ENCODE results near the gene APOL1. TPM values are rescaled to one million over a fixed set of nuclear protein-coding genes. Genes with fewer than 3 reads are reported as not detected.

APOL1 gene
- total and polyA plus RNA-seq, 11 donors: 10.4 to 132 (median 18.1) TPM

DNA sequence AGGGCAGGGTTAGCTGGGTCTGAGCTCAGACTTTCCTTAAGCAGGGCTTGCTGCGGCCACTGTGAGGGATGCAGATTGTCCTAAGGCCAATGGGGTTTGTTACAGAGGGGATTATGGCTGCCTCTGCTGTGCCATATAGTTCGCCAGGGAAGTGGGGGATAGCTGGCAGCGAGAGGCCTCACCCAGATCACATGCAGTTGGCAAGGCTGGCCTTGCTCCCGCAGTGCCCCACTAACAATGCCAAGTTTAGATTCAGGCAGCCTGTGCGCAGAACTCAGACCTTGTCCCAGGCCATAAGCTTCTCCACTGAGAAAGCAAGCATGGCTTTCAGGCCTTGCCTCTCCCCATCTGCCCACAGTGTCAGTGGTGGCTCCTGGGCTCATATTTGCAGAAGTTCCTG, 8.9 kb upstream of the APOL1 start:
- Histone ChIP-seq H3K36me3 (no peaks in the 10 kb centered on the region), H3K9me3 (peaks cover 0 to 10% (median 0%) of the 10 kb centered on the region in 12 donors), H3K4me1 (peaks cover 4 to 31% (median 27%) of the 10 kb centered on the region in 12 donors), H3K4me3 (no peak overlapping the region), H3K27me3 (no peaks in the 10 kb centered on the region), H3K27ac (peak overlapping the region; percentile 51 to 82 (median 74))
- TF ChIP-seq POLR2A (IDR thresholded peaks at IDR 0.05): no peak
- TF ChIP-seq, protein P1, sequence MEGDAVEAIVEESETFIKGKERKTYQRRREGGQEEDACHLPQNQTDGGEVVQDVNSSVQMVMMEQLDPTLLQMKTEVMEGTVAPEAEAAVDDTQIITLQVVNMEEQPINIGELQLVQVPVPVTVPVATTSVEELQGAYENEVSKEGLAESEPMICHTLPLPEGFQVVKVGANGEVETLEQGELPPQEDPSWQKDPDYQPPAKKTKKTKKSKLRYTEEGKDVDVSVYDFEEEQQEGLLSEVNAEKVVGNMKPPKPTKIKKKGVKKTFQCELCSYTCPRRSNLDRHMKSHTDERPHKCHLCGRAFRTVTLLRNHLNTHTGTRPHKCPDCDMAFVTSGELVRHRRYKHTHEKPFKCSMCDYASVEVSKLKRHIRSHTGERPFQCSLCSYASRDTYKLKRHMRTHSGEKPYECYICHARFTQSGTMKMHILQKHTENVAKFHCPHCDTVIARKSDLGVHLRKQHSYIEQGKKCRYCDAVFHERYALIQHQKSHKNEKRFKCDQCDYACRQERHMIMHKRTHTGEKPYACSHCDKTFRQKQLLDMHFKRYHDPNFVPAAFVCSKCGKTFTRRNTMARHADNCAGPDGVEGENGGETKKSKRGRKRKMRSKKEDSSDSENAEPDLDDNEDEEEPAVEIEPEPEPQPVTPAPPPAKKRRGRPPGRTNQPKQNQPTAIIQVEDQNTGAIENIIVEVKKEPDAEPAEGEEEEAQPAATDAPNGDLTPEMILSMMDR (IDR thresholded peaks at IDR 0.05): no peak
- DNase-seq: peak in 2 of 5 donors; percentile 34 to 60
- ATAC-seq: peak in 2 of 4 donors; percentile 21 to 37
- intact Hi-C loops (cut with DNase I): loop anchor here in 3 of 10 donors (2.0 to 10.0 kb wide), 3 partner anchors 33 to 99 kb away; no protein-coding TSS in a partner anchor
- 64 to 87% (median 70%) methylated on average over 4 to 5 of the region's 5 CpGs for WGBS, 4 donors

DNA sequence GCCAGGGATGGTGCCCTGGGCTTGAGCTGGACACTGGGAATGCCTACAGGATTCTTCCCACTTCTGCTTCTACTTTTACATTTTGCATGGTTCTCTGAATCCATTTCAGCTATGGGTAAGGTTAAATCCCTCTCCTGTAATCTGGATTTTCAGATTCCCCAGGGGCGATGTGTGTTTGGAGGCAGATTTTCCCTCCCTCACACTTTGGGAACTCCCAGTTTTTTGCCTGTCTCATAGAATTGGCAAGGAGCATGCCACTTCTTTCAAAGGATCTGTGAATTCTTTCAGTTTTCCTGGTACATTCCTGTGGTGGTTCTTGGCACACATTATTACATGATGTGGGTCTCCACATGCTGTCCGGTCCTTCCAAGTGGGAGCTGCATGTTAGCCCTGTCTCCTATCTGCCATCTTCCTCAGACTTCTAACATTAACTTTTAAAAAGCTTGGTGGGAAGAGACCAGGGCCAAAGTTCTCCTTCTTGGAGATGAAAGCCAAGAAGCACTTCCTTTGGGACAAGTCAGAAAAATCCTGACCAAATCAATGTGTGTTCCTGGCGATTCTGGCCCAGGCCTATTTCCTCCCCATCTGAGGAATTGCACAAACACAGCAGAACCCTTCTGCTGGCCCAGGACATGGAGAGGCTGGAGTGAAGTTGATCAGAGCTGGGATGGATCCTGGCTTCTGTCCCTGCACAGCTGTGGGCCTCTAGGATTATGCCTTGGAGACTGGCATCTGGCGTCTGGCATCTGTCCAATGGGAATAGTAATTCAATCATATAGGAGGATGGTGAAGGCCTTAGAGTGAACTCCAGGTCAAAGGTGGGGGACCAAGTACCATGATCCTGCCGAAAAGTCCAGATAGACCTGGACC, 8.2 kb upstream of the APOL1 start:
- H3K27ac ChIP-seq: peak overlapping the region; percentile 51 to 82 (median 74)
- no peaks in the 10 kb centered on the region for H3K27me3 ChIP-seq
- no peaks in the 10 kb centered on the region for H3K36me3 ChIP-seq
- intact Hi-C loops (cut with DNase I): loop anchor here in 3 of 10 donors (2.0 to 10.0 kb wide), 3 partner anchors 32 to 100 kb away; no protein-coding TSS in a partner anchor
- H3K9me3 ChIP-seq: peaks cover 0 to 13% (median 0%) of the 10 kb centered on the region in 12 donors
- peaks cover 4 to 28% (median 25%) of the 10 kb centered on the region in 12 donors for H3K4me1 ChIP-seq
- whole genome bisulfite sequencing, 4 donors: 47 to 74% (median 68%) methylated on average over 5 of the region's 5 CpGs
- DNase-seq (peak in 2 of 5 donors; percentile 51 to 73), ATAC-seq (peak; percentile 43 to 86 (median 74))
- H3K4me3 ChIP-seq: no peak overlapping the region
- TF ChIP-seq, protein P1 (IDR thresholded peaks at IDR 0.05): no peak
- TF ChIP-seq POLR2A (IDR thresholded peaks at IDR 0.05): no peak

DNA sequence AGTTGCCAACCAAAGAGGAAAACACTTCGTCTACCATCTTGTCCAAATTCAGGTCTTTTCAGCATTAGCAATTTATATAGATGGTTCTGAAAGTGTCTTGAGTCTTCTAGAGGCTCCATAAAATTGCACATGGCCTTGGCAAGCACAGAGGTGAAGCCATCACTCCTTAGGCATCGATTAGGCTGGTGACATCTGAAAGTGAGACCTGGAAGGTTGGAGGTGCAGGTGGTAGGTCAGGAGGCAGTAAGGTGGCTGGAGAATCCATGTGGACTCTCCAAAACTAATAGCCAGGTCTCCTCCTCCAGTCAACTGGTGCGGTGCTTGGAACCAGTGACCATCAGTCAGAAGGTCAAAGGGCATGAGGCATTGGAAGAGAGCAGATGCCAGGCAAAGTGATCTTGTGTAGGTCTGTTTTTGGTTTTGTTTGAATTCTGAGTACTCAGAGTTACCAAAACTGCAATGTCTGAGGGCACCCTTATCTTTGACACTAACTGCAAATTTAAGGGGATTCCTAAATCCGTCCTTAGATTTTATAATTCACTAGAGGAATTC, 7.1 kb upstream of the APOL1 start:
- peak overlapping the region in 3 of 12 donors; percentile 51 to 75 (median 62) for H3K27ac ChIP-seq

More for the DNA sequence above, 7.1 kb upstream of the APOL1 start:
- intact Hi-C loops (cut with DNase I): loop anchor here in 2 of 10 donors (2.0 to 10.0 kb wide), 2 partner anchors 31 to 101 kb away; no protein-coding TSS in a partner anchor
- Histone ChIP-seq H3K4me3 (no peak overlapping the region), H3K36me3 (no peaks in the 10 kb centered on the region), H3K27me3 (no peaks in the 10 kb centered on the region), H3K4me1 (peaks cover 4 to 24% (median 22%) of the 10 kb centered on the region in 12 donors), H3K9me3 (peaks cover 0 to 13% (median 0%) of the 10 kb centered on the region in 12 donors)
- 66 to 97% (median 70%) methylated on average over 4 of the region's 4 CpGs for WGBS, 4 donors
- DNase-seq: no peak
- no peak for ATAC-seq
- TF ChIP-seq, protein P1 (IDR thresholded peaks at IDR 0.05): no peak
- TF ChIP-seq POLR2A (IDR thresholded peaks at IDR 0.05): no peak
